Right renal pelvis (tissue), 4 donors: Measurements from ENCODE around the gene RANBP3. TPM values are rescaled to one million over a fixed set of nuclear protein-coding genes. Genes with fewer than 3 reads are reported as not detected.
A peak's percentile ranks its signal among the peaks of the same experiment; 100 is the strongest.

ENCODE experiments used
- DNase-seq, 4 donors: peaks; one replicate each; pipeline ENCODE4 v3.0.0-alpha.2; 2013; ENCODE audit warnings: low read depth in 4 of 4, low spot score in 3 of 4, missing footprints in 1 of 4
- polyA plus RNA-seq, 4 donors: library from polyadenylated mRNA; unstranded; fragments of 120-200 nt; gene quantifications; one replicate each; pipeline ENCODE4 v1.2.1, GENCODE V29; 2013; ENCODE audit not compliant: insufficient read length in 4 of 4

The RANBP3 gene
- polyA plus RNA-seq, 4 donors: 71.9 to 79.8 (median 75.2) TPM

- no peak for DNase-seq
These were observed 69.0 kb downstream of the RANBP3 start for GRCh38 chr19:5908773-5909442.

- DNase-seq: no peak
These were observed 70.7 kb downstream of the RANBP3 start for GRCh38 chr19:5907241-5907640.

- DNase-seq: no peak
These were observed 72.7 kb downstream of the RANBP3 start for GRCh38 chr19:5905114-5905778.

- DNase-seq: peak in 3 of 4 donors; percentile 99 to 100 (median 99)
These were observed 73.4 kb downstream of the RANBP3 start, which contains the start of gene VMAC for GRCh38 chr19:5904352-5905113. VMAC (plus strand) TSS chr19:5904872; CDS start chr19:5904891, 19 bp downstream.

- peak; percentile 94 to 96 (median 94) for DNase-seq
These were observed 74.2 kb downstream of the RANBP3 start, which contains the start of gene NDUFA11 for GRCh38 chr19:5903624-5904351. NDUFA11 (minus strand) TSS chr19:5903790; CDS start chr19:5903708, 82 bp downstream.

- no peak for DNase-seq
These were observed 74.8 kb downstream of the RANBP3 start for GRCh38 chr19:5903056-5903623.

GRCh38 chr19:5900976-5901375 is 77.0 kb downstream of the RANBP3 start:
- no peak for DNase-seq

GRCh38 chr19:5899728-5900526 is 78.0 kb downstream of the RANBP3 start:
- DNase-seq: no peak

- no peak for DNase-seq
These were observed 80.6 kb downstream of the RANBP3 start for GRCh38 chr19:5897189-5897969.

- DNase-seq: no peak
These were observed 81.4 kb downstream of the RANBP3 start for GRCh38 chr19:5896365-5897076.

GRCh38 chr19:5895890-5896289 is 82.0 kb downstream of the RANBP3 start:
- DNase-seq: no peak

GRCh38 chr19:5895409-5895808 is 82.5 kb downstream of the RANBP3 start:
- no peak for DNase-seq

- no peak for DNase-seq
These were observed 83.1 kb downstream of the RANBP3 start for GRCh38 chr19:5894704-5895349.

- no peak for DNase-seq
These were observed 83.8 kb downstream of the RANBP3 start for GRCh38 chr19:5893907-5894703.

- no peak for DNase-seq
These were observed 84.5 kb downstream of the RANBP3 start for GRCh38 chr19:5893296-5893903.

- no peak for DNase-seq
These were observed 85.1 kb downstream of the RANBP3 start for GRCh38 chr19:5892772-5893275.
